Measurements from ENCODE around the gene ATG9A.
"Not testable (repeated sequence)": the region's sequence is repeated elsewhere in the genome, so short reads cannot be mapped to it uniquely, and the experiment has no call there.

ATG9A gene

GRCh38 chr2:219205165-219205538 is 24.3 kb downstream of the ATG9A start:
- H3K4me3 ChIP-seq (replicated peaks; ENCODE audit: insufficient read depth, low read length), result no peak overlapping the region
- H3K27me3 ChIP-seq (ENCODE audit: insufficient read depth, poor library complexity, severe bottlenecking), result no peaks in the 10 kb centered on the region
- no peak for DNase-seq (ENCODE audit: low read depth in 1 of 2, low spot score in 1 of 2)
- TF ChIP-seq GABPA (IDR thresholded peaks at IDR 0.05; ENCODE audit: low read depth) (no peak), SPI1 (IDR thresholded peaks at IDR 0.05; ENCODE audit: borderline replicate concordance, low read depth) (no peak), POLR2AphosphoS5 (IDR thresholded peaks at IDR 0.05; ENCODE audit: low read depth) (no peak)
- TF ChIP-seq, protein P1, sequence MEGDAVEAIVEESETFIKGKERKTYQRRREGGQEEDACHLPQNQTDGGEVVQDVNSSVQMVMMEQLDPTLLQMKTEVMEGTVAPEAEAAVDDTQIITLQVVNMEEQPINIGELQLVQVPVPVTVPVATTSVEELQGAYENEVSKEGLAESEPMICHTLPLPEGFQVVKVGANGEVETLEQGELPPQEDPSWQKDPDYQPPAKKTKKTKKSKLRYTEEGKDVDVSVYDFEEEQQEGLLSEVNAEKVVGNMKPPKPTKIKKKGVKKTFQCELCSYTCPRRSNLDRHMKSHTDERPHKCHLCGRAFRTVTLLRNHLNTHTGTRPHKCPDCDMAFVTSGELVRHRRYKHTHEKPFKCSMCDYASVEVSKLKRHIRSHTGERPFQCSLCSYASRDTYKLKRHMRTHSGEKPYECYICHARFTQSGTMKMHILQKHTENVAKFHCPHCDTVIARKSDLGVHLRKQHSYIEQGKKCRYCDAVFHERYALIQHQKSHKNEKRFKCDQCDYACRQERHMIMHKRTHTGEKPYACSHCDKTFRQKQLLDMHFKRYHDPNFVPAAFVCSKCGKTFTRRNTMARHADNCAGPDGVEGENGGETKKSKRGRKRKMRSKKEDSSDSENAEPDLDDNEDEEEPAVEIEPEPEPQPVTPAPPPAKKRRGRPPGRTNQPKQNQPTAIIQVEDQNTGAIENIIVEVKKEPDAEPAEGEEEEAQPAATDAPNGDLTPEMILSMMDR (IDR thresholded peaks at IDR 0.05; ENCODE audit: insufficient read depth, low read length), result no peak
- TF ChIP-seq, protein P2, sequence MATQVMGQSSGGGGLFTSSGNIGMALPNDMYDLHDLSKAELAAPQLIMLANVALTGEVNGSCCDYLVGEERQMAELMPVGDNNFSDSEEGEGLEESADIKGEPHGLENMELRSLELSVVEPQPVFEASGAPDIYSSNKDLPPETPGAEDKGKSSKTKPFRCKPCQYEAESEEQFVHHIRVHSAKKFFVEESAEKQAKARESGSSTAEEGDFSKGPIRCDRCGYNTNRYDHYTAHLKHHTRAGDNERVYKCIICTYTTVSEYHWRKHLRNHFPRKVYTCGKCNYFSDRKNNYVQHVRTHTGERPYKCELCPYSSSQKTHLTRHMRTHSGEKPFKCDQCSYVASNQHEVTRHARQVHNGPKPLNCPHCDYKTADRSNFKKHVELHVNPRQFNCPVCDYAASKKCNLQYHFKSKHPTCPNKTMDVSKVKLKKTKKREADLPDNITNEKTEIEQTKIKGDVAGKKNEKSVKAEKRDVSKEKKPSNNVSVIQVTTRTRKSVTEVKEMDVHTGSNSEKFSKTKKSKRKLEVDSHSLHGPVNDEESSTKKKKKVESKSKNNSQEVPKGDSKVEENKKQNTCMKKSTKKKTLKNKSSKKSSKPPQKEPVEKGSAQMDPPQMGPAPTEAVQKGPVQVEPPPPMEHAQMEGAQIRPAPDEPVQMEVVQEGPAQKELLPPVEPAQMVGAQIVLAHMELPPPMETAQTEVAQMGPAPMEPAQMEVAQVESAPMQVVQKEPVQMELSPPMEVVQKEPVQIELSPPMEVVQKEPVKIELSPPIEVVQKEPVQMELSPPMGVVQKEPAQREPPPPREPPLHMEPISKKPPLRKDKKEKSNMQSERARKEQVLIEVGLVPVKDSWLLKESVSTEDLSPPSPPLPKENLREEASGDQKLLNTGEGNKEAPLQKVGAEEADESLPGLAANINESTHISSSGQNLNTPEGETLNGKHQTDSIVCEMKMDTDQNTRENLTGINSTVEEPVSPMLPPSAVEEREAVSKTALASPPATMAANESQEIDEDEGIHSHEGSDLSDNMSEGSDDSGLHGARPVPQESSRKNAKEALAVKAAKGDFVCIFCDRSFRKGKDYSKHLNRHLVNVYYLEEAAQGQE (IDR thresholded peaks at IDR 0.05; ENCODE audit: insufficient replicate concordance, low read depth), result no peak
- no peak overlapping the region for H3K27ac ChIP-seq (replicated peaks)

GRCh38 chr2:219204425-219205164 is 24.8 kb downstream of the ATG9A start:
- no peak overlapping the region for H3K4me3 ChIP-seq (replicated peaks; ENCODE audit: insufficient read depth, low read length)
- H3K27me3 ChIP-seq (ENCODE audit: insufficient read depth, poor library complexity, severe bottlenecking), result no peaks in the 10 kb centered on the region
- no peak for DNase-seq (ENCODE audit: low read depth in 1 of 2, low spot score in 1 of 2)
- TF ChIP-seq GABPA (IDR thresholded peaks at IDR 0.05; ENCODE audit: low read depth) (no peak), SPI1 (IDR thresholded peaks at IDR 0.05; ENCODE audit: borderline replicate concordance, low read depth) (no peak), POLR2AphosphoS5 (IDR thresholded peaks at IDR 0.05; ENCODE audit: low read depth) (no peak)
- TF ChIP-seq, protein P1 (IDR thresholded peaks at IDR 0.05; ENCODE audit: insufficient read depth, low read length), result no peak
- TF ChIP-seq, protein P2 (IDR thresholded peaks at IDR 0.05; ENCODE audit: insufficient replicate concordance, low read depth), result no peak
- no peak overlapping the region for H3K27ac ChIP-seq (replicated peaks)

GRCh38 chr2:219201331-219201730 is 28.1 kb downstream of the ATG9A start:
- not testable (repeated sequence) for H3K27me3 ChIP-seq (ENCODE audit: insufficient read depth, poor library complexity, severe bottlenecking); H3K27ac ChIP-seq (replicated peaks); H3K4me3 ChIP-seq (replicated peaks; ENCODE audit: insufficient read depth, low read length); DNase-seq (ENCODE audit: low read depth in 1 of 2, low spot score in 1 of 2)

DNA sequence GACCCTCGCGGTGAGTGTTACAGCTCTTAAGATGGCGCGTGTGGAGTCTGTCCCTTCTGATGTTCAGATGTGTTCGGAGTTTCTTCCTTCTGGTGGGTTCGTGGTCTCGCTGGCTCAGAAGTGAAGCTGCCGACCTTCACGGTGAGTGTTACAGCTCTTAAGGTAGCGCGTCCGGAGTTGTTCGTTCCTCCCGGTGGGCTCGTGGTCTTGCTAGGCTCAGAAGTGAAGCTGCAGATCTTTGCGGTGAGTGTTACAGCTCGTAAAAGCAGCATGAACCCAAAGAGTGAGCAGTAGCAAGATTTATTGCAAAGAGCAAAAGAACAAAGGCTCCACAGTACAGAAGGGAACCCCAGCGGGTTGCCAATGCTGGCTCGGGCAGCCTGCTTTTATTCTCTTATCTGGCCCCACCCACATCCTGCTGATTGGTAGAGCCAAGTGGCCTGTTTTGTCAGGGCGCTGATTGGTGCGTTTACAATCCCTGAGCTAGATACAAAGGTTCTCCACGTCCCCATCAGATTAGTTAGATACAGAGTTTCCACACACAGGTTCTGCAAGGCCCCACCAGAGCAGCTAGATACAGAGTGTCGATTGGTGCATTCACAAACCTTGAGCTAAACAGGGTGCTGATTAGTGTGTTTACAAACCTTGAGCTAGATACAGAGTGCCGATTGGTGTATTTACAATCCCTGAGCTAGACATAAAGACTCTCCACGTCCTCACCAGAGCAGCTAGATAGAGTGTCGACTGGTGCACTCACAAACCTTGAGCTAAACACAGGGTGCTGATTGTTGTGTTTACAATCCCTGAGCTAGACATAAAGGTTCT is 28.7 kb downstream of the ATG9A start:
- H3K27ac ChIP-seq (replicated peaks); H3K4me3 ChIP-seq (replicated peaks; ENCODE audit: insufficient read depth, low read length); H3K27me3 ChIP-seq (ENCODE audit: insufficient read depth, poor library complexity, severe bottlenecking); DNase-seq (ENCODE audit: low read depth in 1 of 2, low spot score in 1 of 2): not testable (repeated sequence)
